Measurements from ENCODE around the gene ZNF578.
"Not testable (repeated sequence)": the region's sequence is repeated elsewhere in the genome, so short reads cannot be mapped to it uniquely, and the experiment has no call there.

ZNF578 gene

DNA sequence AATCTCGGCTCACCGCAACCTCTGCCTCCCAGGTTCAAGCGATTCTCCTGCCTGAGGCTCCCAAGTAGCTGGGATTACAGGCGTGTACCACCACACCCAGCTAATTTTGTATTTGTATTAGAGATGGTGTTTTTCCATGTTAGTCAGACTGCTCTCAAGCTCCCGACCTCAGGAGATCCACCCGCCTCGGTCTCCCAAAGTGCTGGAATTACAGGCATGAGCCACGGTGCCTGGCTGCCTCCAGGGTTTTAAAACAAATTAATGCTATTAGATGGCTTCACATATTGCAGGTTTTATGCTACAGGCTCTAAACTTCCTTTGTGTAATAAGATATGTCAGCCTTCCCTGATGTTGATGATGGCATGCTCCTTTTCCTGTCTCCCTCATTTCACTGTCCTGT lies 108.3 kb downstream of the ZNF578 start:
- not testable (repeated sequence) for DNase-seq (ENCODE audit: low spot score)

Measured in SW480 (cell line).